ENCODE data around the gene KAT14. TPM values are rescaled to one million over a fixed set of nuclear protein-coding genes. Genes with fewer than 3 reads are reported as not detected.
A peak's percentile ranks its signal among the peaks of the same experiment; 100 is the strongest.
"Not testable (repeated sequence)": the region's sequence is repeated elsewhere in the genome, so short reads cannot be mapped to it uniquely, and the experiment has no call there.

The KAT14 gene
- total and polyA plus RNA-seq, 5 donors = 7.3 to 14.5 (median 13.4) TPM

- Histone ChIP-seq H3K4me1 (ENCODE audit: control insufficient read depth, insufficient read depth, low read length) (peaks cover 7% of the 10 kb centered on the region), H3K9me3 (ENCODE audit: control insufficient read depth, low read length) (no peaks in the 10 kb centered on the region), H3K4me3 (ENCODE audit: low read length) (no peak overlapping the region), H3K27ac (ENCODE audit: low read length) (no peak overlapping the region), H3K27me3 (ENCODE audit: control insufficient read depth, insufficient read depth) (no peaks in the 10 kb centered on the region)
- ATAC-seq = no peak
- 66% methylated on average over 5 of the region's 5 CpGs for WGBS
- intact Hi-C loops (cut with DNase I) = no loop called here
- no peak for DNase-seq
These were observed 85.7 kb downstream of the KAT14 start for GRCh38 chr20:18223409-18223808.

- Histone ChIP-seq H3K4me1 (ENCODE audit: control insufficient read depth, insufficient read depth, low read length) (peaks cover 7% of the 10 kb centered on the region), H3K27me3 (ENCODE audit: control insufficient read depth, insufficient read depth) (no peaks in the 10 kb centered on the region), H3K27ac (ENCODE audit: low read length) (no peak overlapping the region), H3K9me3 (ENCODE audit: control insufficient read depth, low read length) (no peaks in the 10 kb centered on the region), H3K4me3 (ENCODE audit: low read length) (no peak overlapping the region)
- peak in 2 of 3 donors; percentile 42 to 64 for DNase-seq
- intact Hi-C loops (cut with DNase I) = no loop called here
- 15% methylated on average over 9 of the region's 9 CpGs for WGBS
- peak; percentile 82 to 97 for ATAC-seq
These were observed 87.4 kb downstream of the KAT14 start for GRCh38 chr20:18224968-18225568.

GRCh38 chr20:18225632-18226031 is 88.0 kb downstream of the KAT14 start:
- no peak for DNase-seq
- H3K4me3 ChIP-seq (ENCODE audit: low read length) = no peak overlapping the region
- no peak overlapping the region for H3K27ac ChIP-seq (ENCODE audit: low read length)
- no peaks in the 10 kb centered on the region for H3K27me3 ChIP-seq (ENCODE audit: control insufficient read depth, insufficient read depth)
- no peaks in the 10 kb centered on the region for H3K9me3 ChIP-seq (ENCODE audit: control insufficient read depth, low read length)
- intact Hi-C loops (cut with DNase I) = no loop called here
- ATAC-seq = peak in 1 of 2 donors; percentile 26
- H3K4me1 ChIP-seq (ENCODE audit: control insufficient read depth, insufficient read depth, low read length) = peaks cover 7% of the 10 kb centered on the region
- WGBS = 45% methylated on average over 4 of the region's 4 CpGs

GRCh38 chr20:18226741-18227140 is 89.1 kb downstream of the KAT14 start:
- DNase-seq; H3K4me1 ChIP-seq (ENCODE audit: control insufficient read depth, insufficient read depth, low read length); H3K4me3 ChIP-seq (ENCODE audit: low read length); intact Hi-C loops (cut with DNase I); H3K27ac ChIP-seq (ENCODE audit: low read length); ATAC-seq; H3K9me3 ChIP-seq (ENCODE audit: control insufficient read depth, low read length); H3K27me3 ChIP-seq (ENCODE audit: control insufficient read depth, insufficient read depth): not testable (repeated sequence)
- 92% methylated on average over 28 of the region's 28 CpGs for WGBS

- 56% methylated on average over 3 of the region's 3 CpGs for WGBS
These were observed 95.8 kb downstream of the KAT14 start for GRCh38 chr20:18233408-18233943.

More at GRCh38 chr20:18233408-18233943, 95.8 kb downstream of the KAT14 start:
- Histone ChIP-seq H3K4me1 (ENCODE audit: control insufficient read depth, insufficient read depth, low read length) (no peaks in the 10 kb centered on the region), H3K9me3 (ENCODE audit: control insufficient read depth, low read length) (no peaks in the 10 kb centered on the region), H3K4me3 (ENCODE audit: low read length) (no peak overlapping the region), H3K27me3 (ENCODE audit: control insufficient read depth, insufficient read depth) (no peaks in the 10 kb centered on the region), H3K27ac (ENCODE audit: low read length) (no peak overlapping the region)
- intact Hi-C loops (cut with DNase I) = no loop called here
- ATAC-seq (no peak), DNase-seq (no peak)

Other genes with a start within 250 kb of the KAT14 start
- gene SNX5, start 169.1 kb upstream of the KAT14 start, total RNA-seq = 10 to 100 TPM; 46.7 to 53.9 (median 49.9) TPM
- 47.8 TPM for gene SNX5, start 169.1 kb upstream of the KAT14 start, polyA plus RNA-seq
- 10 to 100 TPM in 3 of 4 donors, 1 to 10 TPM in 1; 9.7 to 12.0 (median 10.8) TPM for gene MGME1, start 168.8 kb upstream of the KAT14 start, total RNA-seq
- 10.9 TPM for gene MGME1, start 168.8 kb upstream of the KAT14 start, polyA plus RNA-seq
- gene OVOL2, start 79.9 kb upstream of the KAT14 start, total RNA-seq = not detected
- not detected for gene OVOL2, start 79.9 kb upstream of the KAT14 start, polyA plus RNA-seq
- gene PET117, start within 50 bp of the KAT14 start, total RNA-seq = 10 to 100 TPM in 2 of 4 donors, 1 to 10 TPM in 2; 9.4 to 10.9 (median 10.1) TPM
- gene PET117, start within 50 bp of the KAT14 start, polyA plus RNA-seq = 11.4 TPM
- gene ZNF133, start 150.7 kb downstream of the KAT14 start, total RNA-seq = 10 to 100 TPM in 2 of 4 donors, 1 to 10 TPM in 2; 8.5 to 11.0 (median 10.3) TPM
- 7.8 TPM for gene ZNF133, start 150.7 kb downstream of the KAT14 start, polyA plus RNA-seq